Right atrium auricular region (tissue), 2 donors: Measurements from ENCODE around the gene CSRP1. TPM values are rescaled to one million over a fixed set of nuclear protein-coding genes. Genes with fewer than 3 reads are reported as not detected.
A peak's percentile ranks its signal among the peaks of the same experiment; 100 is the strongest.

Experiments
- DNase-seq: peaks from one replicate; pipeline ENCODE4 v3.0.0-alpha.2; 2019; ENCODE audit warnings: low spot score
- H3K27ac ChIP-seq, 2 donors: fragments of 200-600 bp; sonication (generic); 1 replicate in 1 of 2; 2 replicates in 1 of 2; pipeline ENCODE4 v1.5.1; 2016 to 2019
- H3K27me3 ChIP-seq, 2 donors: fragments of 200-600 bp; sonication (generic); one replicate each; pipeline versions ENCODE4 v1.5.1 to v1.6.0; 2017 to 2019
- H3K36me3 ChIP-seq: fragments of 200-600 bp; sonication (generic); one replicate; pipeline ENCODE4 v1.5.1; 2016
- H3K4me1 ChIP-seq, 2 donors: fragments of 200-600 bp; sonication (generic); one replicate each; pipeline versions ENCODE4 v1.5.1 to v1.6.0; 2017 to 2019
- H3K4me3 ChIP-seq, 2 donors: fragments of 200-600 bp; sonication (generic); 1 replicate in 1 of 2; 2 replicates in 1 of 2; pipeline ENCODE4 v1.5.1; 2017 to 2019; ENCODE audit warnings: mild to moderate bottlenecking in 1 of 2, moderate library complexity in 1 of 2
- H3K9me3 ChIP-seq, 2 donors: fragments of 200-600 bp; sonication (generic); one replicate each; pipeline ENCODE4 v1.5.1; 2019
- total RNA-seq, 2 donors: library from RNA; depleted of rRNA; stranded (reverse); fragments of >200 nt; gene quantifications; one replicate each; pipeline ENCODE4 v1.1.0, GENCODE V29; 2016
- TF ChIP-seq, protein P1 (sequence below), 2 donors: fragments of 200-600 bp; sonication (generic); IDR thresholded peaks; one replicate each; pipeline ENCODE4 v1.5.1; 2019; ENCODE audit warnings: antibody characterized with exemption in 2 of 2

The CSRP1 gene
- total RNA-seq, 2 donors from 2014 or later, result 138 to 719 TPM

DNA sequence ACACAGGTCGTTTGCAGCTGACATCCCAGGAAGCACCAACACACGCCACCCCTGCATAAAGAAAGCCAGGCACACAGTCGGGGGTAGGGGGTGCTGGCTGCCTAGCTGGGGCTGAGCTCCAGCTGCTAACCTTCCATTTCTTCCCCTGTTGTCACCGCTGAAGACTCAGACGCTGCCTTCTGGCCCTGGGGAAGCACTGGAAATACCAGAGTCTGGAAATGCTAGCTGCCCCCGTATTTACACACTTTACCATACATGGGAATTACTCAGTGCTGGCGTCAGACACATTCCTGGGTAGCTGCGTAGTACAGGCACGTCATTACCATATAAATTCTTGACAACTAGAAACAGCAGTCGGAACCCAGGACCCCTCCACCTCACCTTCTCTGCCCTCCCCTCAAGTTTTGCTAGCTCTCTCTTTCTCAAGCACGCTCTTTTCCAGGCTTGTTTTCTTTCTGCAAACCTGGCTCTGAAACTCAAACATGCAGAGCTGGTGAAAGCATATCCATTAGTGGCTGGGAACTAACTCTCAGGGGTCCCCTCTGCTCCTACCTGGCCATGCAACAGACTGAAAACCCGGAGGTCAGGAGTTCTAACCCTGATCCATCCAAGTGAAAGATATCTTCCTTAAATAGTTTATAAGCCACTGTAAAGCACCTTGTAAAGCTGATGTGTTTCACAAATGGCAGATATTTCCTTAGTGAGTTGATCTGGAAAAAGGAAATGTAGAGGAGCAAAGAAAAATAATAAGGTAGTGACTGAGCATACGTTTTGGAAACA lies 3.3 kb downstream of the CSRP1 start:
- no peaks in the 10 kb centered on the region for H3K36me3 ChIP-seq
- H3K4me1 ChIP-seq, result peaks cover 0 to 91% of the 10 kb centered on the region in 2 donors
- DNase-seq, result peak; percentile 83
- peak overlapping the region in 1 of 2 donors; percentile 1 for H3K4me3 ChIP-seq
- H3K27ac ChIP-seq, result peak overlapping the region; percentile 92 to 93
- TF ChIP-seq, protein P1, sequence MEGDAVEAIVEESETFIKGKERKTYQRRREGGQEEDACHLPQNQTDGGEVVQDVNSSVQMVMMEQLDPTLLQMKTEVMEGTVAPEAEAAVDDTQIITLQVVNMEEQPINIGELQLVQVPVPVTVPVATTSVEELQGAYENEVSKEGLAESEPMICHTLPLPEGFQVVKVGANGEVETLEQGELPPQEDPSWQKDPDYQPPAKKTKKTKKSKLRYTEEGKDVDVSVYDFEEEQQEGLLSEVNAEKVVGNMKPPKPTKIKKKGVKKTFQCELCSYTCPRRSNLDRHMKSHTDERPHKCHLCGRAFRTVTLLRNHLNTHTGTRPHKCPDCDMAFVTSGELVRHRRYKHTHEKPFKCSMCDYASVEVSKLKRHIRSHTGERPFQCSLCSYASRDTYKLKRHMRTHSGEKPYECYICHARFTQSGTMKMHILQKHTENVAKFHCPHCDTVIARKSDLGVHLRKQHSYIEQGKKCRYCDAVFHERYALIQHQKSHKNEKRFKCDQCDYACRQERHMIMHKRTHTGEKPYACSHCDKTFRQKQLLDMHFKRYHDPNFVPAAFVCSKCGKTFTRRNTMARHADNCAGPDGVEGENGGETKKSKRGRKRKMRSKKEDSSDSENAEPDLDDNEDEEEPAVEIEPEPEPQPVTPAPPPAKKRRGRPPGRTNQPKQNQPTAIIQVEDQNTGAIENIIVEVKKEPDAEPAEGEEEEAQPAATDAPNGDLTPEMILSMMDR (IDR thresholded peaks at IDR 0.05), result no peak
- no peaks in the 10 kb centered on the region for H3K27me3 ChIP-seq
- no peaks in the 10 kb centered on the region for H3K9me3 ChIP-seq

DNA sequence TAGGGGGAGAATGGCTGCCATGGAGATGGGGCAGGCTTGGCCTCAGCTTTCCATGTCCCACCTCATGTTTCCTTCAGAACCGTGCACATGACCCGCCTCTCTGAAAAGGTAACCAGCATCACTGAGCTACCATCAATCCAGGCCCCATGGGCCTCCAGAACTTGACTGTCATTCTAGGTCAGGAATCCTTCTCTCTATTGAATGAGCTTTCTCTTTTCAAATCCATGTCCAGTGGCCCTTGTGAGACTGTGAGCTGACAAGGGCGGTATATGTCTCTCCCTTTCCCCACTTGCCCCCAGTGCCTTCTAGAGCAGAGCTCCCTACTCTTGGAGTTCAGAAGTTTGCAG lies 4.4 kb downstream of the CSRP1 start:
- DNase-seq, result no peak
- Histone ChIP-seq H3K27ac (peak overlapping the region; percentile 92 to 93), H3K9me3 (no peaks in the 10 kb centered on the region), H3K4me1 (peaks cover 0 to 94% of the 10 kb centered on the region in 2 donors), H3K27me3 (no peaks in the 10 kb centered on the region), H3K36me3 (no peaks in the 10 kb centered on the region), H3K4me3 (no peak overlapping the region)
- TF ChIP-seq, protein P1 (IDR thresholded peaks at IDR 0.05), result no peak

DNA sequence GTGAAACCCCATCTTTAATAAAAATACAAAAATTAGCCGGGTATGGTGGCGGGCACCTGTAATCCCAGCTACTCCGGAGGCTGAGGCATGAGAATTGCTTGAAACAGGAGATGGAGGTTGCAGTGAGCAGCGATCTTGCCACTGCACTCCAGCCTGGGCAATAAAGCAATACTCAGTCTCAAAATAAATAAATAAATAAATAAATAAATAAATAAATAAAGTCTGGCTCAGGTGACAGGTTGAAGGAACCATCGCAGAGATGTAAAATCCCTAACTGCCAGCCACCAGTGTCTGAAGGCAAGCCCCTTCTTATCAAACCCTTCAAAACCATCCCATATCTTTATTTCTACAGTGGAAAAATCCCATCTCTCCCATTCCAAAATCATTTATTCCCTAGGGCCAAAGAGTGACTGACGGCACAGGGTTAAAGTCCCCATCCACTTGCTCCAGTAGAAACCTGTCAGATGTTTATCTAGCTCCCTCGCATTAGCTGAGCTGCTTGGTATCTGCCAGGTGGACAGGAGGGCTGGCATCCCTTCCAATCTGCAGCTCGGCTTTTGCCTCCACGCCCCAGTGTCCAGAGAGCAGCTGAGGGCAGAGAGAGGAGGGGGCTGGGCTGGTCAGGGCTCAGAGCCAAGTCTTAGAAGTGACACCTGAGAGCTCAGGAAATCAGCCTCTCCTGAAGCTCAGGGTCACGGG lies 5.0 kb downstream of the CSRP1 start:
- peak overlapping the region; percentile 92 to 93 for H3K27ac ChIP-seq
- no peaks in the 10 kb centered on the region for H3K36me3 ChIP-seq
- no peaks in the 10 kb centered on the region for H3K27me3 ChIP-seq
- H3K4me1 ChIP-seq, result peaks cover 0 to 90% of the 10 kb centered on the region in 2 donors
- H3K9me3 ChIP-seq, result no peaks in the 10 kb centered on the region
- no peak overlapping the region for H3K4me3 ChIP-seq
- TF ChIP-seq, protein P1 (IDR thresholded peaks at IDR 0.05), result no peak
- no peak for DNase-seq

DNA sequence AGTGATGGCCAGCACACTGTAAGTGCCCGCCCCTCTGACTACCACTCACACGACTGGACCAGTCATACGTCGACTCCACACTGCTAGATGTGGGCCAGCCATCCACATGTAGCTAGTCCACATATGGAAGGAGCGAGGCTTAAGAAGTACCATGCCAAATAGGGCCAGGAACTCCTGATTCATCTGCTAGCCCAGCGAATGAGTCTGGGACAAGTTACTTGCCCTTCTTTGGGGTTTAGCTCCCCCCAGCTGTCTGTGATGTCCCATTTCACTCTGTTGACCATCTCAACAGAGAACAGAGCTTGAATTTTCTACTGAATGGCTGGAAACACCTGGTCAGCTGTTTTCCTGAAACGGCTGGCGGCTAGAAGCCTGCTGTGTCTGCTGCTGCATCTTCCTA lies 5.8 kb downstream of the CSRP1 start:
- no peak overlapping the region for H3K4me3 ChIP-seq
- H3K4me1 ChIP-seq, result peaks cover 0 to 91% of the 10 kb centered on the region in 2 donors
- TF ChIP-seq, protein P1 (IDR thresholded peaks at IDR 0.05), result no peak
- H3K36me3 ChIP-seq, result no peaks in the 10 kb centered on the region
- no peak for DNase-seq
- no peaks in the 10 kb centered on the region for H3K27me3 ChIP-seq
- H3K9me3 ChIP-seq, result no peaks in the 10 kb centered on the region
- peak overlapping the region; percentile 92 to 93 for H3K27ac ChIP-seq

DNA sequence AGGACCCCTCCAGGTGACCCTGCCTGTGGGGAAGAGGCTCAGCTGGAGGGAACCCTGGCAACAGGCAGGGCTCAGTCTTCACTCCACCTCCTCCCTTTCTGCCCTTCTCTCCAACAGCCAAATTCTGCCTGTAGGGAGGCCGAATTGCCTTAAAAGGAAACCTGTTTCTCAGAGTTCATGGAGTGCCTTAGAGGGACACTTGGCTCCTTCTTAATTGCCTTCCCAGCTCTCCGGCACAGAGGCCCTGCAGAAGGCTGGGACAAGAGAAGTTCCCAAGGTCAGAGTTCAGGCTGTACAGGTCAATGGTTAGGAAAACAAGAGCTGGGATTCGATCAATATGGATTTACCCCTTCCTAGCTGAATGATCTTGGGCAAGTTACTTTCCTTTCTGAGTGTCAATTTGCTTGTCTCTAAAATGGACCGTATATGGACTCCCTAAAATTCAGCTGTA lies 6.2 kb downstream of the CSRP1 start:
- no peaks in the 10 kb centered on the region for H3K9me3 ChIP-seq
- peaks cover 0 to 91% of the 10 kb centered on the region in 2 donors for H3K4me1 ChIP-seq
- H3K27me3 ChIP-seq, result no peaks in the 10 kb centered on the region
- TF ChIP-seq, protein P1 (IDR thresholded peaks at IDR 0.05), result no peak
- DNase-seq, result no peak
- H3K27ac ChIP-seq, result peak overlapping the region; percentile 92 to 93
- H3K36me3 ChIP-seq, result no peaks in the 10 kb centered on the region
- H3K4me3 ChIP-seq, result no peak overlapping the region
